ENCODE results near the gene AKIRIN2. TPM values are rescaled to one million over a fixed set of nuclear protein-coding genes. Genes with fewer than 3 reads are reported as not detected.

Gene AKIRIN2
- total and polyA plus RNA-seq, 2 of the 13 experiments (the other 11 are each of a cell fraction or from before 2014, with no cell fraction given) = 15.6 to 23.4 TPM

DNA sequence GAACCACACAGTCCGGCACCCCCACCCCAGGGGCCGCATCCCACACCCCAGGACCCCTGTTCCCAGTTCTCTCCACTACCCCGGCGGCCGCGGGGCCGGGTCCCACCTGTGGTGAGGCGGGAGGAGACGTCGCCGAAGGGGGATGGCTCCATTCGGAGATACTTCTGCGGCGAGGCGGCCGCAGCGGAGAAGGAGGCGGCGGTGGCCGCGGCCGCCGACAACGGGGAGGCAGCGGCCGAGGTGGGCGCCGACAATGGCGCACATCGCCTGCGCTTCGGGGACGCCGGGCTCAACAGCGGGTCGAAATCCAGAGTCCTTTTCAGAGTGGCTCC, 723 bp downstream of the AKIRIN2 start:
- Histone ChIP-seq H3K79me2 (ENCODE audit: insufficient read depth, low read length) (peaks cover 55% of the 10 kb centered on the region), H4K20me1 (ENCODE audit: insufficient read depth, low read length) (peaks cover 35% of the 10 kb centered on the region), H3K36me3 (replicated peaks in 1 of 2; ENCODE audit: control insufficient read depth in 1 of 2, insufficient read depth in 2 of 2, low read length in 2 of 2) (no peaks in the 10 kb centered on the region; a peak in 2 of 5 replicates), H2AFZ (ENCODE audit: low read length) (no peak overlapping the region), H3K9me3 (ENCODE audit: low read length) (no peaks in the 10 kb centered on the region), H3K27ac (ENCODE audit: extremely low read length, insufficient read depth, low read length) (peak overlapping the region; percentile 96), H3K9ac (ENCODE audit: insufficient read depth, low read depth, low read length) (peak overlapping the region; percentile 98), H3K4me2 (ENCODE audit: low read depth, low read length) (peak overlapping the region; percentile 70), H3K4me3 (replicated peaks in 1 of 3; ENCODE audit: insufficient read depth in 1 of 3, low read depth in 2 of 3, low read length in 3 of 3) (peak overlapping the region; percentile 72 to 97 (median 94)), H3K4me1 (ENCODE audit: insufficient read depth, low read length) (peaks cover 46% of the 10 kb centered on the region), H3K27me3 (ENCODE audit: control insufficient read depth in 1 of 2, insufficient read depth in 2 of 2, low read length in 2 of 2) (no peaks in the 10 kb centered on the region; a peak in 1 of 5 replicates)
- in situ Hi-C loops (cut with HindIII; ENCODE audit: extremely low pct_ligation_motif_present, low pct_unique_long_range_greater_than_20kb) (loop anchor here (5.0 kb wide), 1 partner anchor 96 kb away; no protein-coding TSS in a partner anchor), intact Hi-C loops (cut with micrococcal nuclease; ENCODE audit: unreplicated experiment) (no loop called here)
- 0% methylated on average over 1 of the region's 36 CpGs for WGBS (ENCODE audit: low lambda C conversion rate)
- POLR2A ChIA-PET = interaction anchor here (1.3 to 2.4 kb wide), 10 partner anchors 10 to 166 kb away, joined by 3 to 14 read pairs (median 6); no protein-coding TSS in a partner anchor
- no TSS peak for BruUV-seq (replicated peaks)
- ATAC-seq (peak; percentile 34), DNase-seq (ENCODE audit: low spot score) (no peak), FAIRE-seq (no peak)
- CTCF ChIA-PET (ENCODE audit: low intra/inter-chr PET ratio, low total read pairs) = no interaction called here
- TF ChIP-seq, protein P1, sequence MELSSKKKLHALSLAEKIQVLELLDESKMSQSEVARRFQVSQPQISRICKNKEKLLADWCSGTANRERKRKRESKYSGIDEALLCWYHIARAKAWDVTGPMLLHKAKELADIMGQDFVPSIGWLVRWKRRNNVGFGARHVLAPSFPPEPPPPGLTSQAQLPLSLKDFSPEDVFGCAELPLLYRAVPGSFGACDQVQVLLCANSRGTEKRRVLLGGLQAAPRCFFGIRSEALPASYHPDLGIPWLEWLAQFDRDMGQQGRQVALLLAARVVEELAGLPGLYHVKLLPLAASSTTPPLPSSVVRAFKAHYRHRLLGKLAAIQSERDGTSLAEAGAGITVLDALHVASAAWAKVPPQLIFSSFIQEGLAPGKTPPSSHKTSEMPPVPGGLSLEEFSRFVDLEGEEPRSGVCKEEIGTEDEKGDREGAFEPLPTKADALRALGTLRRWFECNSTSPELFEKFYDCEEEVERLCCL (CRISPR knock-in tag; IDR thresholded peaks at IDR 0.05; ENCODE audit: borderline replicate concordance) = no peak
- TF ChIP-seq ZNF234 (CRISPR knock-in tag; conservative IDR thresholded peaks at IDR 0.05) = no peak
- TF ChIP-seq ZNF44 (CRISPR knock-in tag; IDR thresholded peaks at IDR 0.05) = no peak
- TF ChIP-seq YEATS2 (CRISPR knock-in tag; IDR thresholded peaks at IDR 0.05; ENCODE audit: borderline replicate concordance) = no peak
- no peak for TF ChIP-seq ZSCAN12 (CRISPR knock-in tag; IDR thresholded peaks at IDR 0.05)
- TF ChIP-seq, protein P2, sequence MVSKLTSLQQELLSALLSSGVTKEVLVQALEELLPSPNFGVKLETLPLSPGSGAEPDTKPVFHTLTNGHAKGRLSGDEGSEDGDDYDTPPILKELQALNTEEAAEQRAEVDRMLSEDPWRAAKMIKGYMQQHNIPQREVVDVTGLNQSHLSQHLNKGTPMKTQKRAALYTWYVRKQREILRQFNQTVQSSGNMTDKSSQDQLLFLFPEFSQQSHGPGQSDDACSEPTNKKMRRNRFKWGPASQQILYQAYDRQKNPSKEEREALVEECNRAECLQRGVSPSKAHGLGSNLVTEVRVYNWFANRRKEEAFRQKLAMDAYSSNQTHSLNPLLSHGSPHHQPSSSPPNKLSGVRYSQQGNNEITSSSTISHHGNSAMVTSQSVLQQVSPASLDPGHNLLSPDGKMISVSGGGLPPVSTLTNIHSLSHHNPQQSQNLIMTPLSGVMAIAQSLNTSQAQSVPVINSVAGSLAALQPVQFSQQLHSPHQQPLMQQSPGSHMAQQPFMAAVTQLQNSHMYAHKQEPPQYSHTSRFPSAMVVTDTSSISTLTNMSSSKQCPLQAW (CRISPR knock-in tag; IDR thresholded peaks at IDR 0.05) = 0 out of 2 replicates have a peak, but pooled peaks have one; percentile 9
- TF ChIP-seq ZNF12 (CRISPR knock-in tag; IDR thresholded peaks at IDR 0.05) = no peak
- TF ChIP-seq, protein P3, sequence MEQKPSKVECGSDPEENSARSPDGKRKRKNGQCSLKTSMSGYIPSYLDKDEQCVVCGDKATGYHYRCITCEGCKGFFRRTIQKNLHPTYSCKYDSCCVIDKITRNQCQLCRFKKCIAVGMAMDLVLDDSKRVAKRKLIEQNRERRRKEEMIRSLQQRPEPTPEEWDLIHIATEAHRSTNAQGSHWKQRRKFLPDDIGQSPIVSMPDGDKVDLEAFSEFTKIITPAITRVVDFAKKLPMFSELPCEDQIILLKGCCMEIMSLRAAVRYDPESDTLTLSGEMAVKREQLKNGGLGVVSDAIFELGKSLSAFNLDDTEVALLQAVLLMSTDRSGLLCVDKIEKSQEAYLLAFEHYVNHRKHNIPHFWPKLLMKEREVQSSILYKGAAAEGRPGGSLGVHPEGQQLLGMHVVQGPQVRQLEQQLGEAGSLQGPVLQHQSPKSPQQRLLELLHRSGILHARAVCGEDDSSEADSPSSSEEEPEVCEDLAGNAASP (CRISPR knock-in tag; IDR thresholded peaks at IDR 0.05; ENCODE audit: borderline replicate concordance) = no peak
- no peak for TF ChIP-seq RFX3 (CRISPR knock-in tag; IDR thresholded peaks at IDR 0.05)
- no peak for TF ChIP-seq MBNL3 (CRISPR knock-in tag; conservative IDR thresholded peaks at IDR 0.05)
- no peak for TF ChIP-seq SOX13 (IDR thresholded peaks at IDR 0.05)
- TF ChIP-seq SOX13 (CRISPR knock-in tag; conservative IDR thresholded peaks at IDR 0.05 in 1 of 2, IDR thresholded peaks at IDR 0.05 in 1 of 2) = no peak
- no peak for TF ChIP-seq ZNF34 (CRISPR knock-in tag; IDR thresholded peaks at IDR 0.05; ENCODE audit: borderline replicate concordance)
- TF ChIP-seq ZNF614 (CRISPR knock-in tag; IDR thresholded peaks at IDR 0.05; ENCODE audit: borderline replicate concordance) = no peak
- no peak for TF ChIP-seq ETV6 (CRISPR knock-in tag; conservative IDR thresholded peaks at IDR 0.05)
- no peak for TF ChIP-seq ZNF225 (CRISPR knock-in tag; IDR thresholded peaks at IDR 0.05)
- TF ChIP-seq ZNF124 (CRISPR knock-in tag; IDR thresholded peaks at IDR 0.05) = no peak
- no peak for TF ChIP-seq NPAS2 (CRISPR knock-in tag; IDR thresholded peaks at IDR 0.05; ENCODE audit: borderline replicate concordance)
- TF ChIP-seq DMAP1 (CRISPR knock-in tag; IDR thresholded peaks at IDR 0.05) = no peak
- TF ChIP-seq, protein P4, sequence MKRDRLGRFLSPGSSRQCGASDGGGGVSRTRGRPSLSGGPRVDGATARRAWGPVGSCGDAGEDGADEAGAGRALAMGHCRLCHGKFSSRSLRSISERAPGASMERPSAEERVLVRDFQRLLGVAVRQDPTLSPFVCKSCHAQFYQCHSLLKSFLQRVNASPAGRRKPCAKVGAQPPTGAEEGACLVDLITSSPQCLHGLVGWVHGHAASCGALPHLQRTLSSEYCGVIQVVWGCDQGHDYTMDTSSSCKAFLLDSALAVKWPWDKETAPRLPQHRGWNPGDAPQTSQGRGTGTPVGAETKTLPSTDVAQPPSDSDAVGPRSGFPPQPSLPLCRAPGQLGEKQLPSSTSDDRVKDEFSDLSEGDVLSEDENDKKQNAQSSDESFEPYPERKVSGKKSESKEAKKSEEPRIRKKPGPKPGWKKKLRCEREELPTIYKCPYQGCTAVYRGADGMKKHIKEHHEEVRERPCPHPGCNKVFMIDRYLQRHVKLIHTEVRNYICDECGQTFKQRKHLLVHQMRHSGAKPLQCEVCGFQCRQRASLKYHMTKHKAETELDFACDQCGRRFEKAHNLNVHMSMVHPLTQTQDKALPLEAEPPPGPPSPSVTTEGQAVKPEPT (CRISPR knock-in tag; IDR thresholded peaks at IDR 0.05; ENCODE audit: low read depth) = no peak
- TF ChIP-seq ZSCAN29 (CRISPR knock-in tag; conservative IDR thresholded peaks at IDR 0.05) = no peak
